ENCODE data around the gene DPY30.

The DPY30 gene

DNA sequence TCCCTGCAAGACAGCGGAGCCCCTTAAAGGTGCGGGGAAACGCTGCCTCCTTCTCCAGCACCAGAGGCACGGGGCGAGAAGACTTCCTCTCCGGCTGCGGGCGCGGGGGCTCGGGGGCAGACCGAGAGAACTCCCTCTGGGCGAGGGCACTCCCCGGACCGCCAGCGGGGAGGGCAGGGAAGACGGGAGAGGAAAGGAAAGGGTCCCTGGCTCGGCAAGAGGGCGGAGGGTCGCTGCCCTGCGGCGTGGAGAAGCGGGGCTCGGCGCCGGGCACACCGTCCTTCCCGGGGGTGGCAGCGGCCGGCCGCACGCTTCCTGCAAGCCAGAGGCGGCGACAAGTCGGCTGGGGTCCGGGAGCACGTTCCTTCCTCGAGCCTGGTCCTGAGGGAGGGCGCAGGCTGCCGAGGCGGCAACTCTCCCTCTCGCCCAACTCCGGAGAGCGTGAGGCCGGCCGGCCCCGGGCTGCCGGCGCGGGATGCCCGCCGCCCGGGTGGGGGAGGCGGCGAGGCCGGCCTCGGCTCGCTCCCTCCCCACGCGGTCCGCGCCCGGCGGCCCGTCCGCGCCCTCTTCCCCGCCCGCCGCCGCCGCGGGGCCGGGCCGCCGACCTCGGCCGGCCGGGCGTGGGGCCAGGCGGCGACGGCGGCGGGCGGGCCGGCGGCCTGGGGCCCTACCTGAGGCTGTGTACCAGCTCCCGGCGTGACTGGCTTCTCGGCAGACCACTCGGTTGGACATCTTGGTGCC, 29.9 kb downstream of the DPY30 start:
- DNase-seq: no peak

DNA sequence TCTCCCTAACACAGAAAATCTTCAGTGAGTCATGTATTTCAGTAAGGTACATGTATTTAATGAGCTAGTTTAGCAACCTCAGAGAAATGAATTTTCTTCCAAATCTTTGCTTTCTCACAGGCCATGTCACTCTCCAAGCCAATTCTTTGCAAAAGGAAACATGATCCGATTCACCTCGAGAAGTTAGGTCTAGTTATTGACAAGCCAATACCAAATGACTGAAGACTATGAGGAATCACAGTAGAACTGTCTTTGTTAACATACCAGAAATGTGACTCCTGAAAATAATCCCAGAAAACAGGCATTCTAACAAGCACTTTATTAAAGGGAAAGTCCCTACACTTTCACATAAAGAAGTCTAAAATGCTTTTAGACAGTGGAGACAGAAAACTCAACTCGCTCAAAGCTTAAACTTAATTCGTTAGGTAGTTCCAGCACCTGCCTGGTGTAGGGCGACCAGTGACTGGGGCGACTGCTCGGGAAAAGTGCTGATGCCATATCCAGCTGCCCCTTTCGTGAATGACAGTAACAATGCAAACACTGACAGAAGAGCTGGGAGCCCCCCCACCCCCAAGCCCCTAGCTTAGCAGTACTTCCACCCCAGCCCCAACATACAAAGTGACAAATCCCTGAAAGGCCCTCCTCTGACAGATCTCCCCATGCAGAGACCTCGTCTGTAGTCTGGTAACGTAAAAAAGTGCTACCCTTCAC, 30.6 kb downstream of the DPY30 start:
- peak; percentile 4 for DNase-seq

DNA sequence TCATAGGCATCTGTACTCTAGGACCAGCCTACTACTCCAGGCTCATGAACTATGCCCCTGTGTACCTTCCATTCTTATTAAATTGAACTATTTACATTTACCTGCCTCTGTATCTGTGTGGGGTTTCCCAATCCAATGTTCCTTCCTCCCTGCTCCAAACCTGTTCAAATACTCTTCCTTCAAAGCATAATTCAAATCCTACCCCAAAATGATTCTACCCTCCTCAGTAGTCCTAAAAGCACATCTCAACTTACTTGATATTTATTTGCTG, 32.5 kb downstream of the DPY30 start:
- DNase-seq: no peak

DNA sequence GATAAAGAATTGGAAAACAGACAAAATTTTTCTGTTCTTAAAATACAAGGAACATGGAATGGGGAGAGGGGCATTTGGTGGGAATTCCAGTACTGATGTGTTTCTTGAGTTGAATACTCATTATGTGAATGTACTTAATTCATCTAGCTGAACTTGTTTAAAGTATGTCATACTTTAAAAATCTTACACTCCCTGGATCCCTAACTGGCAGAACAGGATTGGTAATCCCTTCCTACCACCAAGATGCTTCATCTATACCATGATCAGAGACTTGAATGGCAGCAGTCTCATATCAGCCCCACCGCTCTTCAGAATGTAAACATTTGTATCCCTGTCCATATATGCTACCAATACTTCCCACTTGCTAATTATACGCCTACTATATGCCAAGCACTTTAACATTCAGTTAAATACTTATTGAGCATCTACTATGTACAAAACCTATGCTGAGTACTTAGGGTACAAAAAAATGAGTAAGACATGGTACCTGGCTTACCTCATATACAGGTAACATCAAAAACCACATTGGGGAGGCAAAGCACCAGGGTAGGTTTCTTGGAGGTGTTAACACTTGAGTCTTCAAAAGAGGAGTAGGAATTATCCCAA, 34.1 kb downstream of the DPY30 start:
- no peak for DNase-seq

DNA sequence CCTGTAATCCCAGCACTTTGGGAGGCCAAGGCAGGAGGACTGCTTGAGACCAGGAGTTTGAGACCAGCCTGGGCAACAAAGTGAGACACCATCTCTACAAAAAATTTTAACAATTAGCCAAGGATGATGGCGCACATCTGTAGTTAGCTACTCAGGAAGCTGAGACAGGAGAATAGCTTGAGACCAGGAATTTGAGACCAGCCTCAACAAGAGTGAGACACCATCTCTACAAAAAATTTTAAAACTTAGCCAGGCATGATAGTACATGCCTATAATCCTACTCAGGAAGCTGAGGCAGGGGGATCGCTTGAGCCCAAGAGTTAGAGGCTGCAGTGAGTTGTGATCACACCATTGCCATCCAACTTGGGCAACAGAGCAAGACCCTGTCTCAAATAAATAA, 35.8 kb downstream of the DPY30 start:
- no peak for DNase-seq

DNA sequence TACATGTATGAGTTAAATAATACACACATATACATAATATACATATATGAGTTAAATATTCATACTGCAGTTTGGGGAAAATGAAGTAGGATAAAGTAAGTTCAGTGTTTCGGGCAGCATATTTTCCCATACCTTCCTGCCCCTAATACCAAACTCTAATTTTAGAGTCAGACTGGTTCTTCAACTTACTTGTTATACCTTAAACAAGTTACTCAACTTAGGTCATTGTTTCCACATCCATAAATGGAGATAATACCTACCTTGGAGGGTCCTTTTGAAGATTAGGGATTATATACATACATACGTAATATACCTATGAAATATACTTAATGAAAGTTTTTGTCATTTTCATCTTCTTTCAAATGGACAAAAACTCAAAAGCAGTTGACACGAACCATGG, 37.2 kb downstream of the DPY30 start:
- no peak for DNase-seq

DNA sequence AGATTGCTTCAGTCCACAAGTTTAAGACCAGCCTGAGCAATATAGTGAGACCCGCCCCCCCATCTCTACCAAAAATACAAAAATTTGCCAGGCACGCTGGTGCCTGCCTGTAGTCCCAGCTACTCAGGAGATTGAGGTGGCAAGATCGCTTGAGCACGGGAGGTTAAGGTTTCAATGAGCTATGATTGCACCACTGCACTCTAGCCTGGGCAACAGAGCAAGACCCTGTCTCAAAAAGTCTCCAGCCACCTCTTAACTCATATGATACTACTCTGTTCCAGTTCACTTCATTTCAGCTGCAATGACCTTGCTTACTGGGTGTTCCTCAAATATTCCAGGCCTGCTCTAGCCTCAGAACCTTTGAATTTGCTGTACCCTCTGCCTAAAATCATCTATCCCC, 40.2 kb downstream of the DPY30 start:
- DNase-seq: no peak

DNA sequence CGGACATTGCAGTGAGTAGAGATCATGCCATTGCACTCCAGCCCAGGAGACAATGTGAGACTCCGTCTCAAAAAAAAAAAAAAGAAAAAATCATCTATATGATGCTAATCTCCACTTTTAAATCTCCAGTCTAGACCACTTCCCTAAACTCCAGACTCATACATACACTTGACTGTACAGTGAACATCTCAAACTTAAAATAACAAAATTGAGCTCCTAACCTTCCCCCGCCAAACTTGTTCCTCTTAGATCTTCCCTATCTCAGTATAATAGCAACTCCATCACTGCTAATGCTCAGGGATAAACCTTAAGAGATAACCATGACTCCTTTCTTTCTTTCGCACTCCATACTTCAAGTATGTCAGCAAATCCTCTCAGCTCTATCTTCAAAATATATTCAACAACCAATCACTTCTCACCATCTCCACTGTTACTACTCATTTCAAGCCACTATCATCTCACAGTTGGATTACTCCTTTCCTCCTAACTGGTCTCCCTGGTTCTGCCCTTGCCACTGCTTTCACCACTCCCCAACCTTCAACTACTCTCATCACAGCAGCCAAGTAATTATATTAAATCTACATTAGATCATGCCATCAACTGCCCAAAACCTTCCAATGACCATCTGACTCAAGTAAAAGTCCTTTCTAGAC, 40.7 kb downstream of the DPY30 start:
- DNase-seq: no peak

DNA sequence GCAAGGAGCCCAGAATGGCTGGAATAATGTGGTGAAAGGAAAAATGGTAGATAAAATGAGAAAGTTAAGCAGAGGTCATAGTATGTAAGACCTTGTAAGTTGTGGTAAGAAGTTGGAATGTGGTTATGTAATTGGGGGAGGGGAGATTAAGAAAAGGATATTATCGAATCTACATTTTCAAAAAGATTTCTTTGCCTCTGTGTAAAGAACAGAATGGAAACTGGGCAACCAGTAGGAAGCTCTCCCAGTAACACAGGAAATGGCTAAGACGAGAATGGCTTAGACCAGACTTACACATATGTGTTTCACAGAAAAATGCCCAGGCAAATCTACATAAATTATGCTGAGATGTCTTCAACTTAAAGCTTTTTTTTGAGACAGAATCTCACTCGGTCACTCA, 42.0 kb downstream of the DPY30 start:
- no peak for DNase-seq

DNA sequence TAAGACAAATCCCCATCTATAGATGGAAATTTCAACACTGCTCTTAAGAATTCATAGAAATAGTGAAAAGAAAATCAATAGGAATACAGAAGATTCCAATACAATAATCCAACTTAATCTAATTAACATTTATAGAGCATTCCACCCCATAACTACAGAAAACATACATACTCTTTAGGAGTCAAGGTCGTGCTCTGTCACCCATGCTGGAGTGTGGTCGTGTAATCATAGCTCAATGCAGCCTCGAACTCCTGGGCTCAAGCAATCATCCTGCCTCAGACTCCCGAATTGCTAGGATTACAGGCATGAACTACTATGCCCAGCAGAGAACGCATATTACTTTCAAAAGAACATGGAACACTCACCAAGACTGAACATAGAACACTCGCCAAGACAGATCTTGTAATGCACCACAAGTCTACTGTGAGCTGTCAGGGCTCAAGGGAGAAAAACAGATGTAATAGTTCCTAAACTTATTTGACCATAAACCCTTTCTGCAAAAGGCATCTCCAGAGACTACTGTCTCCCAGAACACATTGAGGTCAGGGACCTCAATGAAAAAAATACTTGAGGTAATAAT, 42.9 kb downstream of the DPY30 start:
- DNase-seq: no peak

DNA sequence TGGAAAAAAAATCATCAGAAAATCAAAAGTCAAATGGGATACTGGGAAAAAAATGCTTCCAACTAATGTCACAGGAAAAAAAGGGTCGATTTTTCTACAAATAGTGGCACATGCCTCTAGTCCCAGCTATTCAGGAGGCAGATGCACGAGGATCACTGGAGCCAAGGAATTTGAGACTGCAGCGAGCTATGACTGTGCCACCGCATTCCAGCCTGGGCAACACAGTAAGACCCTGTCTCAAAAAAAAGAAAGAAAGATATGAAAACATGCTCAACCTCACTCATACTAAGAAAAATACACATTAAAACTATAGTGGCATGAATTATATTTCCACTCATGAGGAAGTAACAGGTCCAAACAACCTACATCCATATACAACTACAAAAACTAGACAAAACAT, 46.7 kb downstream of the DPY30 start:
- DNase-seq: no peak

DNA sequence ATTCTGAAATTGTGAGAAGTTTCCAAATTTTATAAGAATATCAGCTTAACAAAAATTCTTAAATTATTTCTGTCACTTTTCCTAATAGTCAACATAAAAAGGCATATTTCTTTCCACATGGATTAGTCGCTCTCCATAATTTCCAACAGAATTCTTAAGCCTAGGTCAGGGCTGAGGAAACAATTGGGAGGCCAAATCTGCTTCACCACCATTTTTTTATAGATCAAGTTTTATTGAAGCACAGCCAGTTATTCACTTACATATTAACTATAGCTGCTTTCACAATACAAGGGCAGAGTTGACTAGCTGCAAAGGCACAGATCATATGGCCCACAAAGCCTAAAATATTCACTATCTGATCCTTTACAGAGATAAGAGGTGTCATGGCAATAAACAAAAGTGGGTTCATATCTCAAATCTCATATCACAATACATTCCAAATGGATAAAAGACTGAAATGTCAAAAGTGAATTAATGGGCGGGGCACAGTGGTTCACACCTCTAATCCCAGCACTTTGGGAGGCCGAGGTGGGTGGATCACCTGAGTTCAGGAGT, 47.5 kb downstream of the DPY30 start:
- DNase-seq: no peak

DNA sequence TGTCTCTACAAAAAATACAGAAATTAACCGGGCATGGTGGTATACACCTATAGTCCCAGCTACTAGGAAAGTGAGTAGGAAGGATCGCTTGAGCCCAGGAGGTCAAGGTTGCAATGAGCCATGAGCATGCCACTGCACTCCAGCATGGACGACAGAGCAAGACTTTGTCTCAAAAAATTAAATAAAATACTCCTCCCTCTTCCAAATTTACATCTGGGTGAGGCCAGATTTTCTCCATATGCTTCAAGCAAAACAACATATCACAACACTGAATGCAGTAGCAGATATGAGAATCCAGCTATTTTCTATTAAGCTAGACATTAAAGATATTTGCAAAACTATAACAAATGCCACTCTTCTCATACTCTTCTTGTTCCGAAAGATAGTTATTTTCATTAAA, 49.7 kb downstream of the DPY30 start:
- DNase-seq: no peak

DNA sequence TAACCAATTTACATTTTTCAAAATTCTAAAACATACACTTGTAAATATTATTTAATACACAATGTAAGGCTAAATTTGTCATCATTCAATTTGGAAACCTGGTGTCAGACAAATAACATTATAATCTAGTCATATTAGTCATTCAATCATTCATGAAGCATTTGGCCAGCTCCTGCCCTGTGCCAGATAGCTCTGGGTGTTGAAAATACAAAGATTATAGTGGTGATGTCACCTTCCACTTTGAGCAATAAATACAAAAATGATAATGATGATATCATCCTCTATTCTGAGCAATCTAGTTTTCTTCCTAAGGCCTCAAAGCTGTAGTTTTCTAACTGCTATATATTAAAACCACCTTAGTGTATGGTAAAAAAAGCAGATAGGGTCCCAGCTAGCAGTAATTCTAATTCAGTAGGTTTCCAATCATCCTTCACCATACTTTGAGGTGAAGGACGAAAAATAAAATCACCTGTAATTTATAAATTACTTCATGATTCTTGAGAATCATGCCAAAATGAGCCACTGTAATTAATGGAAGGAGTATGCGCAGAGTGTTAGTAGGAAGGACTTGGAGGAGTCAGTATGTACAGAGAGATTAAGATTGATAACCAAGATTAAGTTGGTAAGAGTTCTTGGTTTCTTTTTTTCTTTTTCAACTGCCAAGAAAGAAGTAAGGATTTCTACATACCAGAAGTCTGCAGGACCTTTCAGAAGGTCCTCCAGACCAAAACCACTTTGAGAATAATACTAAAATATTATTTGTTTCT, 52.0 kb downstream of the DPY30 start:
- no peak for DNase-seq

DNA sequence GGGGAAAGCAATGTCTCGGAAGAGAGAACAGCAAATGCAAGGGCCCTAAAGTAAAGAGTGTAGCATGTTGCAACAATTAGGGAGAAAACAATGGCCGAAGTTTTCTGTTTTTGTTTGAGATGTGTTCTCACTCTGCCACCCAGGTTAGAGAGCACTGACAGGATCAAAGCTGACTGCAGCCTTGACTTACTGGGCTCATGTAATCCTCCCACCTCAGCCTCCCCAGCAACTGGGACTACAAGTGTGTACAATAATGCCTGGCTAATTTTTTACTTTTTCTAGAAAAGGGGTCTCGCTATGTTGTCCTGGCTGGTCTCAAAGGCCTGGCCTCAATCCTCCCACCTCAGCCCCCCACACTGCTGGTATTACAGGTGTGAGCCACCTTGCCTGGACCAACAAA, 52.7 kb downstream of the DPY30 start:
- no peak for DNase-seq

DNA sequence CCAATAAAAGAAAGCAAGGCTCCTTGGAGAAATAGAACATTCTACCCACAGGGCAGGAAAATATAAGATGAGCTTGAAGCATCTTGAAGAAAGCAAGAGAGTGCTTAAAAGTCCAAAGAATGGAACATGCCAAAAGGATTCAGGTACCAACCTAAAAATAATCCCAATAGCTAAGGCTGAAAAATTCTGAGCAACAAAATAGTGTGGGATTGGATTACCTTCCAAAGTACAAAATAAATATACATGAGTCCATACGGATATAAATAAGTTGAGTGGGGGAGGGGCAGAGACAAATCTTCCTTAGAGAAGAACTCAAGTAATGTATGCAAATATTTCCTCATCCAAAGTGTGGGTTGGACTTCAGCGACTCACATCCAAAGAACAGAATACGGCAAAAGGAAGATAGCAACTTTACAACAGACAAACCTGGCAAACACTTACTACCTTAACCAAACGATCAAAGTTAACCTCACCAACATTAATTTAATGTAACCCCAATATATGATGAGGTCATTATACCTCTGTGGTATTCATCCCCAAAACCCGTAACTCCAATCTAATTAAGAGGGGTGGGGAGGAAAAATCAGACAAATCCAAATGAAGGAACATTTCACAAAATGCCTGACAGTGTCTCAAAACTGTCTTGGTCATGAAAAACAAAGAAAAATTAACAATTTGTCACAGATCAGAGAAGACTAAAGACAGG, 55.7 kb downstream of the DPY30 start:
- DNase-seq: no peak

DNA sequence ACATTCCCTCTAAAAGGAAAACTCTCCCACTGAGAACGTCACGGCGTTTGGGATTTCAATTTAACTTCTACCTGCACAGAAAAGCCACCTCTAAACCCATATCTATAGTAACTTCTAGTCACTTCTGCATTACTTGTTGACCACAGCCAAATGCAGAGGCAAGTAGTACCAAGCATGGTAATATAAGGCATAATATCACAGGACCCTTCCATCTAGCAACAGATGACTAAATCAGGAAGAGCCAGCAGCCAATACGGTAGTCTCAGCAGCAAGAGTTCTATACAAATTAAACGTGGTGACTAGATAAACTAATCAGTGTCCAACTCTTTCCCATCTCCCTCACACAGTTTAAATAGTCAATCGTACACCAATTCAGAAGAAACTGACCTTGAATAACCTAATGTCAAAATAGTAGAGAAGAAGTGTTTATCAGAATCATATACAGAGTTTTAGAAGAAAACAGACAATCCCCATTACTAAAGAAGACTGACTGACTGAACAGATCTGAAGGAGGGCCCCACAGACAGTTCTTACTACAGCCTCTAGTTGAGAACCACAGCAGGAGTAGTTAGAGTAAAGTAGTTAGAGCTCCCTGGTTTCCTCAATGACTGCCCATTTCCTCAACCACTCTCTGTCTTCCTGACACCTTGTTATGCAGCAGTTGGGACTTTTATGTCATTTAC, 58.8 kb downstream of the DPY30 start:
- DNase-seq: no peak

DNA sequence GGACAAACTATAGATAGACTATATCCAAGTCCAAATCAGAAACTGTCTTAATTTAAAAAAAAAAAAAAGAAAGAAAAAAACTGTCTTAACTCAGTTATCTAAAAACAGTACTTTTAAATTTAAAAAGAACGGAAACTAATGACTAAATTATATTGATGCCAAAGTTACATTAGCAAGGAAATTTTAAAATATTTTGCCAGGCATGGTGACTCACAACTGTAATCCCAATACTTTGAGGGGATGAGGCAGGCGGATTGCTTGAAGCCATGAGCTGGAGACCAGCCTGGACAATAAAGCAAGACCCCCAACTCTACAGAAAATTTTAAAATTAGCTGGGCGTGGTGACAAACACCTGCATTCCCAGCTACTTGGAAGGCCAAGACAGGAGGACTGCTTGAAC, 59.6 kb downstream of the DPY30 start:
- no peak for DNase-seq

DNA sequence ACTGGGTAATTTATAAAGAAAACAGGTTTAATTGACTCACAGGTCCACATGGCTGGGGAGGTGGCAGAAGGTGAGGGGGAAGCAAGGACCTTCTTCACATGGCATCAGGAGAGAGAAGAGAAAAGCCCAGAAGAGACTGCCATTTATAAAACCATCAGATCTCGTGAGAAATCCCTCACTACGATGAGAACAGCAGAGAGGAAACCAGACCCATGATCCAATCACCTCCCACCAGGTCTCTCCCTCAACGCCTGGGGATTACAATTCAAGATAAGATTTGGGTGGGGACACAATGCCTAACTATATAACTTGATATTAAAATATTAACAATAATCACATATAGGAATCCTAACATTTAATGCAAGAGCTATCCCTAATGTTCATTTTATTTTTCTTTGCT, 60.6 kb downstream of the DPY30 start:
- no peak for DNase-seq

DNA sequence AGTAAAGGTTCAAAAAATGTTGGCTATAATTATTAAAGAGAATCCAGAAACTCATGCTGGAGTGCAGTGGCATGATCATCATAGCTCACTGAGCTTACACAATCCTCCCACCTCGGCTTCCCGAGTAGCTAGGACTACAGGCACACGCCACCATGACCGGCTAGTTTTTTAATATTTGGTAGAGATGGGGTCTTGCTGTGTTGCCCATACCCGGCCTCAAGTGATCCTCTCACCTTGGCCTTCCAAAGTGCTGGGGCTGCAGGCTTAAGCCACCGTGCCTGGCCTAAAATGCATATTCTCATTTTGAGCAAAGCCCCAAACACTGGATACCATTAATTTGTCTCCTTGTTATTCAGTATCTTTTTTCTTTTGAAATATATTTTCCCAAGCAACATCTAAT, 61.2 kb downstream of the DPY30 start:
- DNase-seq: no peak
